ENCODE data around the gene ADGRE1.
A peak's percentile ranks its signal among the peaks of the same experiment; 100 is the strongest.

Gene ADGRE1

GRCh38 chr19:6963244-6963852 lies 76.0 kb downstream of the ADGRE1 start:
- no peak for DNase-seq

GRCh38 chr19:6963937-6964336 lies 76.6 kb downstream of the ADGRE1 start:
- peak in 3 of 4 experiments; percentile 6 to 24 (median 12) for DNase-seq

GRCh38 chr19:6967967-6968366 lies 80.6 kb downstream of the ADGRE1 start:
- no peak for DNase-seq

GRCh38 chr19:6969490-6969889 lies 82.1 kb downstream of the ADGRE1 start:
- no peak for DNase-seq

GRCh38 chr19:6970021-6970420 lies 82.6 kb downstream of the ADGRE1 start:
- no peak for DNase-seq

GRCh38 chr19:6970443-6970842 lies 83.1 kb downstream of the ADGRE1 start:
- DNase-seq, result no peak

GRCh38 chr19:6971366-6971765 lies 84.0 kb downstream of the ADGRE1 start:
- no peak for DNase-seq

GRCh38 chr19:6976197-6976596 lies 88.8 kb downstream of the ADGRE1 start:
- DNase-seq, result no peak

GRCh38 chr19:6979399-6979798 lies 92.0 kb downstream of the ADGRE1 start:
- DNase-seq, result no peak

GRCh38 chr19:6983448-6983847 lies 96.1 kb downstream of the ADGRE1 start:
- no peak for DNase-seq

GRCh38 chr19:6987850-6988249 lies 100.5 kb downstream of the ADGRE1 start:
- DNase-seq, result no peak

- no peak for DNase-seq
These were observed 100.9 kb downstream of the ADGRE1 start for GRCh38 chr19:6988257-6988656.

Data from activated CD4-positive, CD25-positive, alpha-beta regulatory T cell (primary cell).